Measurements from ENCODE around the gene VEGFB. TPM values are rescaled to one million over a fixed set of nuclear protein-coding genes. Genes with fewer than 3 reads are reported as not detected.

The VEGFB gene
- total RNA-seq, 1 experiment from 2014 or later = 101 TPM

DNA sequence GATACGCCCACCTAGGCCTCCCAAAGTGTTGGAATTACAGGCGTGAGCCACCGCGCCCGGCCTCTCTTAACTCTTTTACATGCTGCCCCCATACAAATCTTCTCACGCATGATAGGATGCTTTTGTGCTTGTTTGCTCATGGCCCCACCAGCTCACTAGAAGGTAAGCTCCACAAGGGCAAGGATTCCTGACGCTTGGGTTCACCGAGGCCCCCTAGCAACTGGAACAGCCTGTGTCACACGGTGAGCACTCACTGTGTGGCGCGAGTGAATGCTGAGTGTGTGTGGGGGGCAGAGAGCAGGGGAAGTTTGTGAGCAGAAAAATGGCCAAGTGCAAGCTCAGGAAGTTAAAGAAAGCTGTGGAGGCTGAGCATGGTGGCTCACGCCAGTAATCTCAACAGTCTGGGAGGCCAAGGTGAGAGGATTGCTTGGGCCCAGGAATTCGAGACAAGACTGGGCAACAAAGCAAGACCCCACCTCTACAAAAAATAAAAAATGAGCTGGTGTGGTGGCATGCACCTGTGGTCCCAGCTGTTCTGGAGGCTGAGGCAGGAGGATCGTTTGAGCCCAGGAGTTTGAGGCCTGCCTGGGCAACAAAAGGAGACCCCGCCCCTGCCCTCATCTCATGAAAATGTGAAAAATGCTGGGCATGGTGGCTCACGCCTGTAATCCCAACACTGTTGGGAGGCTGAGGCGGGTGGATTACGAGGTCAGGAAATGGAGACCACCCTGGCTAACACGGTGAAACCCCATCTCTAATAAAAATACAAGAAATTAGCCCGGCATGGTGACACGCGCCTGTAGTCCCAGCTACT is 47.8 kb downstream of the VEGFB start:
- CTCF ChIA-PET = interaction anchor here (0.7 kb wide), 1 partner anchor 67 kb away, joined by 6 read pairs; no protein-coding TSS in a partner anchor
- intact Hi-C loops (cut with micrococcal nuclease; ENCODE audit: unreplicated experiment) = no loop called here

DNA sequence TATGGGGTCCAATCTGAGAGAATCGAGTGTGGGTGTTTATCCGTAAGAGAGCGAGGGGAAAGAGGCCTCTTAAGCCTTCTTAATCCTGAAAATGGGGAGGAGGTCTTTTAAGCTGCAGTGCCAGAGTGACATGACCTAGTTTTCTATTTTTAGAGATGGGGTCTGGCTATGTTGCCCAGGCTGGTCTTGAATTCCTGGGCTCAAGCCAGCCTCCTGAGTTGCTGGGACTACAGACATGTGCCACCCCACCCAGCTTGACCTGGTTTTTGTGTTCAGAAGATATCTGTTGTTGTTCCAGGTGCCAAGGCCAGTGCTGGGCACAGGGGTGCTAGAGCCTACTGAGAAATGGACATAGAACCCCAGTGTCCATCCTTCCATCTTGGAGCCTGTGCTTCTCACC is 48.7 kb downstream of the VEGFB start:
- Histone ChIP-seq H3K27ac (ENCODE audit: low read length) (peak overlapping the region; percentile 83; the same call in 1 of the 2 replicates), H3K4me1 (ENCODE audit: control insufficient read depth, insufficient read depth, low read length) (peaks cover 25% of the 10 kb centered on the region), H3K4me3 (ENCODE audit: low read depth in 2 of 2, low read length in 2 of 2) (0 out of 4 replicates have a peak overlapping the region, but pooled peaks of 1 of the 2 experiments have one; percentile 4), H3K27me3 (ENCODE audit: control insufficient read depth, insufficient read depth, low read length) (no peaks in the 10 kb centered on the region), H3K36me3 (ENCODE audit: control insufficient read depth, insufficient read depth, low read length) (no peaks in the 10 kb centered on the region; the same call in 1 of the 2 replicates), H3K9me3 (ENCODE audit: control insufficient read depth, insufficient read depth, low read depth, low read length) (no peaks in the 10 kb centered on the region)
- in situ Hi-C loops (cut with HindIII; ENCODE audit: low pct_unique_long_range_greater_than_20kb, low sequenced_read_pairs) = no loop called here
- intact Hi-C loops (cut with micrococcal nuclease; ENCODE audit: unreplicated experiment) = no loop called here
- ChIA-PET POLR2A (interaction anchor here (1.2 kb wide), 1 partner anchor 35 kb away, joined by 4 read pairs; the partner anchor contains the start of gene PRDX5), CTCF (interaction anchor here (1.5 kb wide), 1 partner anchor 18 kb away, joined by 8 read pairs; no protein-coding TSS in a partner anchor)
- BruUV-seq (replicated peaks) = no TSS peak
- ATAC-seq (no peak), DNase-seq (ENCODE audit: low read depth, low spot score) (no peak)
- no peak for TF ChIP-seq TCF7L2 (IDR thresholded peaks at IDR 0.05; ENCODE audit: low read depth, low read length)
- TF ChIP-seq POLR2AphosphoS5 (IDR thresholded peaks at IDR 0.05; ENCODE audit: low read depth, low read length) = no peak
- TF ChIP-seq REST (IDR thresholded peaks at IDR 0.05; ENCODE audit: insufficient read depth in 1 of 2, low read depth in 2 of 2, low read length in 1 of 2) = no peak
- TF ChIP-seq SIN3A (IDR thresholded peaks at IDR 0.05; ENCODE audit: borderline replicate concordance, insufficient read depth, low read depth, low read length) = no peak
- TF ChIP-seq, protein P1, sequence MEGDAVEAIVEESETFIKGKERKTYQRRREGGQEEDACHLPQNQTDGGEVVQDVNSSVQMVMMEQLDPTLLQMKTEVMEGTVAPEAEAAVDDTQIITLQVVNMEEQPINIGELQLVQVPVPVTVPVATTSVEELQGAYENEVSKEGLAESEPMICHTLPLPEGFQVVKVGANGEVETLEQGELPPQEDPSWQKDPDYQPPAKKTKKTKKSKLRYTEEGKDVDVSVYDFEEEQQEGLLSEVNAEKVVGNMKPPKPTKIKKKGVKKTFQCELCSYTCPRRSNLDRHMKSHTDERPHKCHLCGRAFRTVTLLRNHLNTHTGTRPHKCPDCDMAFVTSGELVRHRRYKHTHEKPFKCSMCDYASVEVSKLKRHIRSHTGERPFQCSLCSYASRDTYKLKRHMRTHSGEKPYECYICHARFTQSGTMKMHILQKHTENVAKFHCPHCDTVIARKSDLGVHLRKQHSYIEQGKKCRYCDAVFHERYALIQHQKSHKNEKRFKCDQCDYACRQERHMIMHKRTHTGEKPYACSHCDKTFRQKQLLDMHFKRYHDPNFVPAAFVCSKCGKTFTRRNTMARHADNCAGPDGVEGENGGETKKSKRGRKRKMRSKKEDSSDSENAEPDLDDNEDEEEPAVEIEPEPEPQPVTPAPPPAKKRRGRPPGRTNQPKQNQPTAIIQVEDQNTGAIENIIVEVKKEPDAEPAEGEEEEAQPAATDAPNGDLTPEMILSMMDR (IDR thresholded peaks at IDR 0.05) = no peak

More for the DNA sequence above, 47.8 kb downstream of the VEGFB start:
- no peak overlapping the region for H3K27ac ChIP-seq (ENCODE audit: low read length)
- H3K4me3 ChIP-seq (ENCODE audit: low read depth in 2 of 2, low read length in 2 of 2) = no peak overlapping the region
- no peaks in the 10 kb centered on the region for H3K27me3 ChIP-seq (ENCODE audit: control insufficient read depth, insufficient read depth, low read length)
- no TSS peak for BruUV-seq (replicated peaks)
- in situ Hi-C loops (cut with HindIII; ENCODE audit: low pct_unique_long_range_greater_than_20kb, low sequenced_read_pairs) = no loop called here
- H3K4me1 ChIP-seq (ENCODE audit: control insufficient read depth, insufficient read depth, low read length) = peaks cover 22% of the 10 kb centered on the region
- DNase-seq (ENCODE audit: low read depth, low spot score) (no peak), ATAC-seq (no peak)
- no peaks in the 10 kb centered on the region; the same call in 1 of the 2 replicates for H3K36me3 ChIP-seq (ENCODE audit: control insufficient read depth, insufficient read depth, low read length)
- TF ChIP-seq REST (IDR thresholded peaks at IDR 0.05; ENCODE audit: insufficient read depth in 1 of 2, low read depth in 2 of 2, low read length in 1 of 2) (no peak), POLR2AphosphoS5 (IDR thresholded peaks at IDR 0.05; ENCODE audit: low read depth, low read length) (no peak), TCF7L2 (IDR thresholded peaks at IDR 0.05; ENCODE audit: low read depth, low read length) (no peak), SIN3A (IDR thresholded peaks at IDR 0.05; ENCODE audit: borderline replicate concordance, insufficient read depth, low read depth, low read length) (no peak)
- TF ChIP-seq, protein P1 (IDR thresholded peaks at IDR 0.05) = no peak
- no peaks in the 10 kb centered on the region for H3K9me3 ChIP-seq (ENCODE audit: control insufficient read depth, insufficient read depth, low read depth, low read length)
- POLR2A ChIA-PET = no interaction called here

Measured in Panc1 (cell line).